Uterus (tissue), 4 donors: ENCODE measurements around the gene KLRF1. TPM values are rescaled to one million over a fixed set of nuclear protein-coding genes. Genes with fewer than 3 reads are reported as not detected.

Source experiments
- DNase-seq, 2 donors: peaks; one replicate each; pipeline ENCODE4 v3.0.0-alpha.2; 2019 to 2020
- H3K27ac ChIP-seq, 2 donors: fragments of 200-600 bp; sonication (generic); 1 replicate in 1 of 2; 2 replicates in 1 of 2; pipeline ENCODE4 v1.5.1; 2016 to 2018
- H3K27me3 ChIP-seq, 2 donors: fragments of 200-600 bp; sonication (generic); one replicate each; pipeline ENCODE4 v1.5.1; 2018 to 2019; ENCODE audit warnings: control low read depth in 1 of 2
- H3K36me3 ChIP-seq, 2 donors: fragments of 200-600 bp; sonication (generic); one replicate each; pipeline ENCODE4 v1.5.1; 2019; ENCODE audit warnings: control low read depth in 1 of 2
- H3K4me1 ChIP-seq, 2 donors: fragments of 200-600 bp; sonication (generic); one replicate each; pipeline ENCODE4 v1.5.1; 2018 to 2019; ENCODE audit warnings: control low read depth in 1 of 2
- H3K4me3 ChIP-seq, 2 donors: fragments of 200-600 bp; sonication (generic); 1 replicate in 1 of 2; 2 replicates in 1 of 2; pipeline ENCODE4 v1.5.1; 2018 to 2019; ENCODE audit warnings: mild to moderate bottlenecking in 1 of 2
- H3K9me3 ChIP-seq, 2 donors: fragments of 200-600 bp; sonication (generic); one replicate each; pipeline ENCODE4 v1.5.1; 2019; ENCODE audit warnings: control low read depth in 1 of 2
- CTCF ChIP-seq, 4 experiments: fragments of 200-600 bp in 2 of 4; fragments of 450-650 bp in 2 of 4; sonication (generic) in 2 of 4; IDR thresholded peaks; one replicate each; pipeline ENCODE4 v1.5.1; 2016 to 2019; ENCODE audit warnings: antibody characterized with exemption in 4 of 4, mild to moderate bottlenecking in 2 of 4, moderate library complexity in 1 of 4
- POLR2A ChIP-seq, 2 donors: fragments of 450-650 bp; IDR thresholded peaks; one replicate each; pipeline ENCODE4 v1.6.1; 2016; ENCODE audit warnings: antibody characterized with exemption in 2 of 2, mild to moderate bottlenecking in 1 of 2, moderate library complexity in 1 of 2
- intact Hi-C: fragments of 100-400 bp; cut with DNase I; formaldehyde crosslinking; loops from one replicate; pipeline ENCODE4 v1.15.1; 2023; ENCODE audit warnings: low total_unique reads
- total RNA-seq, 4 donors: library from RNA; depleted of rRNA in 3 of 4; stranded (reverse); fragments of >200 nt in 3 of 4; gene quantifications; one replicate each; pipeline versions ENCODE4 v1.1.0 to v1.2.4, GENCODE V29; 2014 to 2023
- donor health status: DM: yes; HTN: yes; CAD: no.

Gene KLRF1
- total RNA-seq, 4 donors from 2014 or later: 0.35 to 1.5 TPM; not detected in 2

GRCh38 chr12:9880532-9881078 is 53.3 kb downstream of the KLRF1 start:
- no peak for DNase-seq
- TF ChIP-seq POLR2A (IDR thresholded peaks at IDR 0.05) (no peak), CTCF (IDR thresholded peaks at IDR 0.05) (no peak)
- Histone ChIP-seq H3K9me3 (no peaks in the 10 kb centered on the region), H3K36me3 (no peaks in the 10 kb centered on the region), H3K27ac (no peak overlapping the region), H3K27me3 (no peaks in the 10 kb centered on the region), H3K4me1 (no peaks in the 10 kb centered on the region), H3K4me3 (no peak overlapping the region)
- intact Hi-C loops: no loop called here

- no peak within 1 kb of the TSS for H3K27ac ChIP-seq
- no peaks in the 10 kb centered on the region for H3K9me3 ChIP-seq
- H3K36me3 ChIP-seq: no peaks in the 10 kb centered on the region
- intact Hi-C loops: no loop called here
- no peak for TF ChIP-seq CTCF (IDR thresholded peaks at IDR 0.05)
- H3K4me1 ChIP-seq: no peaks in the 10 kb centered on the region
- H3K4me3 ChIP-seq: no peak within 1 kb of the TSS
- H3K27me3 ChIP-seq: no peaks in the 10 kb centered on the region
- no peak for DNase-seq
Measured at GRCh38 chr12:9881246-9881645, 54.0 kb downstream of the KLRF1 start, which contains the start of gene KLRF2. TSS of gene KLRF2 (plus strand) at chr12:9881489. CDS start at chr12:9881596, 107 bp downstream.

GRCh38 chr12:9881988-9882387 is 54.7 kb downstream of the KLRF1 start:
- no peaks in the 10 kb centered on the region for H3K9me3 ChIP-seq
- no peaks in the 10 kb centered on the region for H3K27me3 ChIP-seq
- H3K4me3 ChIP-seq: no peak overlapping the region
- no peaks in the 10 kb centered on the region for H3K4me1 ChIP-seq
- DNase-seq: no peak
- H3K27ac ChIP-seq: no peak overlapping the region
- intact Hi-C loops: no loop called here
- TF ChIP-seq CTCF (IDR thresholded peaks at IDR 0.05) (no peak), POLR2A (IDR thresholded peaks at IDR 0.05) (no peak)
- H3K36me3 ChIP-seq: no peaks in the 10 kb centered on the region

GRCh38 chr12:9883175-9883574 is 55.9 kb downstream of the KLRF1 start:
- no peaks in the 10 kb centered on the region for H3K9me3 ChIP-seq
- intact Hi-C loops: no loop called here

More at GRCh38 chr12:9883175-9883574, 55.9 kb downstream of the KLRF1 start:
- Histone ChIP-seq H3K27ac (no peak overlapping the region), H3K4me3 (no peak overlapping the region), H3K36me3 (no peaks in the 10 kb centered on the region), H3K4me1 (no peaks in the 10 kb centered on the region), H3K27me3 (no peaks in the 10 kb centered on the region)
- no peak for TF ChIP-seq POLR2A (IDR thresholded peaks at IDR 0.05)
- TF ChIP-seq CTCF (IDR thresholded peaks at IDR 0.05): no peak
- DNase-seq: no peak
